H4 (cell line): ENCODE data around the gene IGSF22. TPM values are rescaled to one million over a fixed set of nuclear protein-coding genes. Genes with fewer than 3 reads are reported as not detected.
"Not testable (repeated sequence)": the region's sequence is repeated elsewhere in the genome, so short reads cannot be mapped to it uniquely, and the experiment has no call there.

ENCODE experiments used
- DNase-seq: peaks from one replicate; pipeline ENCODE4 v3.0.0-alpha.2; 2015; ENCODE audit warnings: low spot score
- total RNA-seq: library from RNA; depleted of rRNA; stranded (reverse); fragments of >200 nt; shearing (Covaris generic); gene quantifications from 2 replicates; pipeline ENCODE4 v1.2.3, GENCODE V29; 2014; rRNA removed

The IGSF22 gene
- total RNA-seq, 1 experiment from 2014 or later = not detected

DNA sequence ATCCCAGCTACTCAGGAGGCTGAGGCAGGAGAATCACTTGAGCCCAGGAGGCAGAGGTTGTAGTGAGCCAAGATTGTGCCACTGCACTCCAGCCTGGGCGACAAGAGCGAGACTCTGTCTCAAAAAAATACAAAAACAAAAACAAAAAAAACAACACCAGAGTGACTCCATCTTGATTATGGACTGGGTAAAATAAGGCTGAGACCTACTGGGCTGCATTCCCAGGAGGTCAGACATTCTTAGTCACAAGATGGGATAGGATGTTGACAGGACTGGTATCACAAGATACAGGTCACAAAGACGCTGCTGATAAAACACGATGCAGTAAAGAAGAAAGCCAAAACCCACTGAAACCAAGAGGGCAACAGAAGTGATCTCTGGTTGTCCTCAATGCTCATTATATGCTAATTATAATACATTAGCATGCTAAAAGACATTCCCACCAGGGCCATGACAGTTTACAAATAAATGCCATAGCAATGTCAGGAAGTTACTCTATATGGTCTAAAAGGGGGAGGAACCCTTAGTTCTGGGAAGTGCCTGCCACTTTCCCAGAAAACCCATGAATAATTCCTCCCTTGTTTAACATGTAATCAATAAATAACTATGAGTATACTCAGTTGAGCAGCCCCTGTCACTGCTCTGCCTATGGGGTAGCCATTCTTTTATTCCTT is 34.4 kb downstream of the IGSF22 start:
- DNase-seq = not testable (repeated sequence)

DNA sequence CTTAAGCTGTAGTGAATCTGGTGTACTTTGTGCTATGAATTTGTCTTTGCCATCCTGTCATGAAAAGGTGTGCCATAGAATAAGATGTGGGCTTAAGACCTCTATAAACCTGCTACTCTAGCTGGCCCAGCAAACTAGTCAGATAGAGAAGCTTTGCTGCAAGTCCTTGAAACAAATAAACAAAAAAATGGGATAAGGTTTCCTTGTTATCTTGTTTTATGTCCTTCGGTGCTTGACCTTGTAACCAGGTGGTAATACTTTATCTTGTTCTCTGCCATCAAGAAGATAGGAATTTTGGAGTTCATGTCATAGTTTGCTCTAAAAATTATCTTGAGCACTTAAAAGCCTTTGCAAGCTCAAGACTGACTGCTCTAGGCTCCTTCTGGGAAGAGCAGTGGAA is 41.7 kb downstream of the IGSF22 start:
- no peak for DNase-seq

DNA sequence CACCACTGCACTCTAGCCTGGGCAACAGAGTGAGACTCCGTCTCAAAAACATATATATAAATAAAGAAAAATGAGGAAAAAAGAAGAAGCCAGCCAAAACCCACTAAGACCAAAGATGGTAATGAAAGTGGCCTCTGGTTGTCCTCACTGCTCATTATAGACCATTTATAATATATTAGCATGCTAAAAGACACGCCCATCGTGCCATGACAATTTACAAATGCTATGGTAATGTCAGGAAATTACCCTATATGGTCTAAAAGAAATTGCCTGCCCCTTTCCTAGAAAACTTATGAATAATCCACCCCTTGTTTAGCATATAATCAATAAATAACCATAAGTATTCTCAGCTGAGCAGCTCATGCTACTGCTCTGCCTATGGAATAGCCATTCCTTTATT is 43.5 kb downstream of the IGSF22 start:
- no peak for DNase-seq

DNA sequence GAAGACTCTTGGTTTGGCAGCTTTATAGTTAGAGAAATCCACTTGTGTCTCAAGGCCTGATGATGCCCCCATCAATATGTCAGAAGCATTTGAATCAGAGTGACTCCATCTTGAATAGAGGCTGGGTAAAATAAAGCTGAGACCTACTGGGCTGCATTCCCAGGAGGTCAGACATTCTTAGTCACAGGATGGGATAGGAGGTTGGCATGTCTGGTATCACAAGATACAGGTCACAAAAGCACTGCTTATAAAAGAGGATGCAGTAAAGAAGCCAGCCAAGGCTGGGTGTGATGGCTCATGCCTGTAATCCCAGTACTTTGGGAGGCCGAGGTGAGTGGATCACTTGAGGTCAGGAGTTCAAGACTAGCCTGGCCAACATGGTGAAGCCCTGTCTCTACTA is 44.0 kb downstream of the IGSF22 start:
- DNase-seq = not testable (repeated sequence)

GRCh38 chr11:18677560-18677959 is 48.4 kb downstream of the IGSF22 start:
- DNase-seq = no peak

DNA sequence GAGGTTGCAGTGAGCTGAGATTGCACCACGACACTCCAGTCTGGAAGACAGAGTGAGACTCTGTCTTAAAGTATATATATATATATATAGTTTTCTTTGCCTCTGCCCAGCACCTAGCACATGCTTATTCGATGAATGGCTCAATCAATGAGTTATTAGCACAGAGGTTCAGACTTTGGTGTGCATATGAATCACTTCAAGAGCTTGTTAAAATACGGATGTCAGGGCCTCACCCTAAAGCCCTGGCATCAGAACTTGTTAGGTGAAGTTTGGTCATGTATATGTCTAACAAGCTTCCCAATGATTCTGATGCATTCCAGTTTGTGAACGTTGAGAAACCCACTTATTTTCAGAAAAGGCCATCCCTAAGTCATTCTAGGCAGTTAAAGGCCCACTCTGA is 49.2 kb downstream of the IGSF22 start:
- no peak for DNase-seq

- DNase-seq = peak; percentile 60
These were observed 53.8 kb downstream of the IGSF22 start for GRCh38 chr11:18672209-18672608.

DNA sequence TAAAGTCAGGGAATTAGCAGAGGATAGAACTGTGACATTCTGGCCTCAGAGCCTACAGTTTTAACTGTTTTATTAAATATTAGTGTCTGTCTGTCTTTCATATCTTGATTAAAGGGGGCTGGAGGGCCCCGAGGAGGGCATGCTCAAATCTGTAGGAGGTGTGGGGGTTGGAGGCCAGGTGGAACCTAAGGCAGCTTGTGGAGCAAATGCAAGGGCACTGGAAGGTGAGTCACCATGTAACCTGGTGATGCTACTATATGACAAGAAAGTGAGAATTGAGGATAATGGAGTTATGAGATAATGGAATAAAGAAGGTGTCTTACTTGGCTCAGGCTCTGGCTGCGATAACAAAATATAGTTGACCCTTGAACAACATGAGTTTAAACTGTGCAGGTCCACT is 54.7 kb downstream of the IGSF22 start:
- DNase-seq = no peak

GRCh38 chr11:18669711-18670110 is 56.3 kb downstream of the IGSF22 start:
- no peak for DNase-seq

- DNase-seq = peak; percentile 39
These were observed 56.8 kb downstream of the IGSF22 start for GRCh38 chr11:18669219-18669596.

DNA sequence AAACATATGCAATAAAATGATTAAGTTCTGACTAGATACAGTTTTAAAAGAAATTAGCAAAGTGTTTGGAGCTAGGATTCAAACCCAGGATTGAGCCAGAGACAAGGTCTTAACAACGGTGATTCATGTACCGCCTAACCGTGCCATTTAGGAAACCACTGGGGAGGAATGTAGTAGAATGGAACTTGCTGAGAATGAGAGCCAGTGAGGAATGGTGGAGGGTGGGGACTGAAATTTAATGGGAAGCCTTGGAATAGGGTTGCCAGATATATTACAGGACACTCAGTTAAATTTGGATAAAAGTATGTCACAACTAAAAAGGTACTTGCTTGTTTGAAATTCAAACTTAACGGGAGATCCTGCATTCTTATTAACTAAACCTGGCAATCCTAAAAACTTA is 57.9 kb downstream of the IGSF22 start:
- DNase-seq = peak; percentile 27

DNA sequence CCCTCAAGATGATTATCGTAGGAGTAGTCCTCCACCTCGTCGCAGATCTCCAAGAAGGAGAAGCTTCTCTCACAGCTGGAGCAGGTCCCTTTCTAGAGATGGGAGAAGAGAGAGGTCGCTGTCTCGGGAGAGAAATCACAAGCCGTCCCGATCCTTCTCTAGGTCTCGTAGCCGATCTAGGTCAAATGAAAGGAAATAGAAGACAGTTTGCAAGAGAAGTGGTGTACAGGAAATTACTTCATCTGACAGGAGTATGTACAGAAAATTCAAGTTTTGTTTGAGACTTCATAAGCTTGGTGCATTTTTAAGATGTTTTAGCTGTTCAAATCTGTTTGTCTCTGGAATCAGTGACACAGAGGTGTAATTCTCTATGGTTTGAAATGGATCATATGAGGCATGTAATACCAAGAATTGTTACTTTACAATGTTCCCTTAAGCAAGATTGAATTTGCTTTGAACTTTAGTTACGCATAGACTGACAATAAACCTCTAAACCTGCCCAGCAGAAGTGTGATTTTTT is 60.6 kb downstream of the IGSF22 start:
- DNase-seq = not testable (repeated sequence)

GRCh38 chr11:18657673-18658072 is 68.3 kb downstream of the IGSF22 start:
- no peak for DNase-seq

Other genes with a start within 250 kb of the IGSF22 start
- gene TSG101, start 199.2 kb downstream of the IGSF22 start, total RNA-seq = 125 and 144 TPM in 2 replicates
- gene UEVLD, start 137.5 kb downstream of the IGSF22 start, total RNA-seq = 39.9 and 52.9 TPM in 2 replicates
- gene MISFA, start 126.4 kb downstream of the IGSF22 start, total RNA-seq = 2.8 and 4.3 TPM in 2 replicates
- gene SPTY2D1, start 91.8 kb downstream of the IGSF22 start, total RNA-seq = 15.3 and 24.5 TPM in 2 replicates
- 3.5 and 3.8 TPM in 2 replicates for gene TMEM86A, start 27.4 kb downstream of the IGSF22 start, total RNA-seq
- gene PTPN5, start 65.6 kb upstream of the IGSF22 start, total RNA-seq = not detected in 2 replicates
- gene MRGPRX1, start 213.2 kb upstream of the IGSF22 start, total RNA-seq = not detected in 2 replicates